Measurements from ENCODE around the gene MLXIP. TPM values are rescaled to one million over a fixed set of nuclear protein-coding genes. Genes with fewer than 3 reads are reported as not detected.

MLXIP gene
- total and polyA plus RNA-seq, 9 of the 15 experiments (the other 6 are each of a cell fraction or from before 2014, with no cell fraction given) = 2.2 to 66.3 (median 18.1) TPM

GRCh38 chr12:122145505-122146330 is 67.2 kb downstream of the MLXIP start:
- in situ Hi-C loops (cut with MboI) (no loop called here), intact Hi-C loops (cut with micrococcal nuclease) (no loop called here)
- FAIRE-seq (no peak), DNase-seq (ENCODE audit: extremely low read depth in 1 of 4, low spot score in 3 of 4) (no peak), ATAC-seq (peak; percentile 10)
- 86% methylated on average over 14 of the region's 23 CpGs for WGBS (ENCODE audit: insufficient coverage, low coverage, missing lambda C conversion rate)
- TF ChIP-seq ZNF445 (CRISPR knock-in tag; IDR thresholded peaks at IDR 0.05; ENCODE audit: low read depth) (no peak), ZBTB33 (CRISPR knock-in tag; IDR thresholded peaks at IDR 0.05) (peak; percentile 36; the same call in 1 of the 2 replicates), POLR2A (conservative IDR thresholded peaks at IDR 0.05) (peak; percentile 47; the same call in 1 of the 2 replicates), POLR2B (IDR thresholded peaks at IDR 0.05; ENCODE audit: low read depth, partially characterized antibody) (peak; percentile 11), RBM22 (IDR thresholded peaks at IDR 0.05; ENCODE audit: low read depth, low read length, poor library complexity, severe bottlenecking) (peak; percentile 70), HMGXB4 (CRISPR knock-in tag; IDR thresholded peaks at IDR 0.05) (no peak), POLR2G (IDR thresholded peaks at IDR 0.05; ENCODE audit: low read depth, low read length) (peak; percentile 78), TRIM24 (IDR thresholded peaks at IDR 0.05) (no peak), SUPT5H (IDR thresholded peaks at IDR 0.05) (peak; percentile 35), POLR2AphosphoS2 (IDR thresholded peaks at IDR 0.05; ENCODE audit: low read length) (peak; percentile 68; the same call in 1 of the 2 replicates)
- Histone ChIP-seq H4K20me1 (replicated peaks; ENCODE audit: control insufficient read depth, insufficient read depth, low read length) (peaks cover 41% of the 10 kb centered on the region), H3K4me1 (replicated peaks in 1 of 2; ENCODE audit: control insufficient read depth in 2 of 2, insufficient read depth in 2 of 2, low read length in 2 of 2) (peaks cover 0 to 21% of the 10 kb centered on the region in 2 experiments; a peak in 2 of 5 replicates), H3K4me3 (no peak overlapping the region), H3K4me2 (ENCODE audit: insufficient read depth, low read length) (no peak overlapping the region), H3K36me3 (ENCODE audit: control insufficient read depth, insufficient read depth, low read length) (peaks cover 34% of the 10 kb centered on the region; the same call in 2 of the 3 replicates), H3K27me3 (ENCODE audit: control insufficient read depth in 2 of 2, insufficient read depth in 2 of 2, low read length in 2 of 2) (no peaks in the 10 kb centered on the region; a peak in 1 of 5 replicates), H2AFZ (ENCODE audit: low read depth, low read length) (no peak overlapping the region), H3K79me2 (ENCODE audit: control insufficient read depth, insufficient read depth, low read length) (no peaks in the 10 kb centered on the region), H3K27ac (ENCODE audit: extremely low read depth, low read depth, low read length) (no peak overlapping the region), H3K9me1 (ENCODE audit: control insufficient read depth, insufficient read depth, low read length) (peaks cover 9% of the 10 kb centered on the region), H3K9ac (ENCODE audit: insufficient read depth in 1 of 2, low read depth in 2 of 2, low read length in 2 of 2) (peak overlapping the region in 1 of 2 experiments; percentile 61; a peak in 1 of 4 replicates), H3K9me3 (replicated peaks; ENCODE audit: control insufficient read depth, insufficient read depth, low read depth, low read length) (no peaks in the 10 kb centered on the region)
- CTCF ChIA-PET (ENCODE audit: low intra/inter-chr PET ratio) = no interaction called here
- POLR2A ChIA-PET = interaction anchor here (0.7 to 1.3 kb wide), 6 partner anchors 9 to 45 kb away, joined by 3 to 5 read pairs (median 3); no protein-coding TSS in a partner anchor
- BruUV-seq (replicated peaks) = no TSS peak

All from K562 (cell line).